Activated gamma-delta T cell (primary cell): ENCODE results near the gene C5AR2.
"Not testable (repeated sequence)": the region's sequence is repeated elsewhere in the genome, so short reads cannot be mapped to it uniquely, and the experiment has no call there.

ENCODE experiments used
- DNase-seq: peaks from one replicate; lab custom pipeline; 2025; lab: John Stamatoyannopoulos, UW

C5AR2 gene

GRCh38 chr19:47387623-47388022 lies 55.6 kb downstream of the C5AR2 start:
- DNase-seq: not testable (repeated sequence)

- DNase-seq: not testable (repeated sequence)
These were observed 56.7 kb downstream of the C5AR2 start for GRCh38 chr19:47388721-47389120.

DNA sequence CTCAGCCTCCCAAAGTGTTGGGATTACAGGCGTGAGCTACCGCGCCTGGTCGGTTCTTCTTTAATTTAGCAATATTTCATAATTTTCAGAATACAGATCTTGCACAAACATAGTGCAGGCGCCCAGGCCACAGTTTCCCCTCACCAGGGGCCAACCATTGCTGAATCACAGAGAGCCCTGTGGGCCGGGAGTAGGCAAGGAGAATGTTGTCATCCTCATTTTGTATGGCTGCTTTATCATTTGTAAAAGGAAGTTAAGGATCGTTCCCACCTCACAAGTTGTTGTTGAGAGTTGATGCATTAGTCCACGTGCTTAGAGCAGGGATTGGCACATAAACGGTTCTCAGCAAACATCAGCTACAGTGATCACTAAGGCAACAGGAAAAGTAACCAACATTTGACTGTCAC lies 57.2 kb downstream of the C5AR2 start:
- DNase-seq: no peak

- no peak for DNase-seq
These were observed 58.8 kb downstream of the C5AR2 start for GRCh38 chr19:47390533-47391488.

DNA sequence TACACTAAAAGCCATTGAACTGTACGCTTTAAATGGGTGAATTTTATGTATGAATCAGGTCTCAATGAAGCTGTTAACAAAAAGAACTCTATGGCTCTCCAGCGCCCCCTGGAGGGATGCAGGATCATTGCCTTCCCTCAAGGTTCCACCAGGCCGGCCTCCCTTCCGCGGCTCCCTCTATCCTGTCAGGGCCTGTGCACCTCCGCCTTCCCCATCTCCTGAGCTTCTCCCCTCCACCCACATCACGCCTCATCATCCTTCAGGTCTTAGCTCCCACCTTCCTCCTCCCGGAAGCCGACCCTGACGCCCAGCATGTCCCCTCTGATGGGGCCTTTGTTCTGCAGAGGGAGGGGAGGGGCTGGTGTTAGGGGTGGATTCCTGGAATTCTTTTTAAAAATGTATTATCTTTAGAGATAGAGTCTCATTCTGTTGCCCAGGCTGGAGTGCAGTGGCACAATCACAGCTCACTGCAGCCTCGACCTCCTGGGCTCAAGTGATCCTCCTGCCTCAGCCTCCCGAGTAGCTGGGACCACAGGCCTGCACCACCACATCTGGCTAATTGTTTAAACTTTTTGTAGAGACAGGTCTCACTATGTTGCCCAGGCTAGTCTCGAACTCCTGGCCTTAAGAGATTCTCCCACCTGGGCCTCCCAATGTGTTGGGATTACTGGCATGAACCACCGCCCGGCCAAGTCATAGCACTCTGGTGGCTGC lies 59.7 kb downstream of the C5AR2 start:
- no peak for DNase-seq
